Esophagus squamous epithelium (tissue), 5 donors: ENCODE data around the gene KLK12. TPM values are rescaled to one million over a fixed set of nuclear protein-coding genes. Genes with fewer than 3 reads are reported as not detected.

Experiments used
- DNase-seq: peaks from one replicate; lab custom pipeline; 2025; lab: John Stamatoyannopoulos, UW
- H3K27ac ChIP-seq, 4 donors: fragments of 200-600 bp; sonication (generic); one replicate each; pipeline ENCODE4 v1.5.1; 2016 to 2019; ENCODE audit warnings: mild to moderate bottlenecking in 1 of 4
- H3K27me3 ChIP-seq, 4 donors: fragments of 200-600 bp; sonication (generic); 1 replicate in 3 of 4; 2 replicates in 1 of 4; pipeline versions ENCODE4 v1.5.1 to v1.6.0; 2017 to 2021; ENCODE audit warnings: antibody characterized with exemption in 1 of 4
- H3K36me3 ChIP-seq, 3 donors: fragments of 200-600 bp; sonication (generic); one replicate each; pipeline ENCODE4 v1.5.1; 2016 to 2019
- H3K4me1 ChIP-seq, 3 donors: fragments of 200-600 bp; sonication (generic); one replicate each; pipeline ENCODE4 v1.5.1; 2017 to 2019
- H3K4me3 ChIP-seq, 4 donors: fragments of 200-600 bp; sonication (generic); 1 replicate in 3 of 4; 2 replicates in 1 of 4; pipeline ENCODE4 v1.5.1; 2016 to 2019; ENCODE audit warnings: mild to moderate bottlenecking in 2 of 4, moderate library complexity in 1 of 4
- H3K9me3 ChIP-seq, 3 donors: fragments of 200-600 bp; sonication (generic); one replicate each; pipeline ENCODE4 v1.5.1; 2016 to 2019
- CTCF ChIP-seq, 6 experiments: fragments of 450-650 bp in 4 of 6; fragments of 200-600 bp in 2 of 6; sonication (generic) in 2 of 6; IDR thresholded peaks; one replicate each; pipeline ENCODE4 v1.5.1; 2016 to 2019; ENCODE audit warnings: antibody characterized with exemption in 6 of 6, mild to moderate bottlenecking in 4 of 6, moderate library complexity in 4 of 6
- POLR2A ChIP-seq, 4 donors: fragments of 450-650 bp; IDR thresholded peaks; one replicate each; pipeline ENCODE4 v1.6.1; 2017; ENCODE audit warnings: antibody characterized with exemption in 4 of 4, mild to moderate bottlenecking in 4 of 4, moderate library complexity in 3 of 4
- WGBS, 2 donors: methylation state at CpG; one replicate each; pipeline ENCODE4 v1.1.5; 2018; 5-methylcytosine and 5-hydroxymethylcytosine counted together
- intact Hi-C: fragments of 100-400 bp; cut with DNase I; formaldehyde crosslinking; loops from one replicate; pipeline ENCODE4 v1.15.0; 2022
- total RNA-seq, 4 donors: library from RNA; depleted of rRNA; stranded (reverse); fragments of >200 nt; gene quantifications; one replicate each; pipeline ENCODE4 v1.1.0, GENCODE V29; 2016
- donor health status: DM: yes; HTN: yes; CAD: no.

Gene KLK12
- total RNA-seq, 4 donors from 2014 or later, result 16.2 to 231 (median 115) TPM

- 31 to 36% methylated on average over 8 to 16 of the region's 18 CpGs for WGBS, 2 donors
- no peaks in the 10 kb centered on the region for H3K9me3 ChIP-seq
Observed at GRCh38 chr19:51025809-51026553, 8.8 kb downstream of the KLK12 start.

GRCh38 chr19:51025401-51025800, 9.4 kb downstream of the KLK12 start:
- no peaks in the 10 kb centered on the region for H3K9me3 ChIP-seq
- H3K36me3 ChIP-seq, result peaks cover 0 to 24% (median 0%) of the 10 kb centered on the region in 3 donors
- intact Hi-C loops, result no loop called here
- no peak for DNase-seq
- H3K27ac ChIP-seq, result peak overlapping the region; percentile 89 to 95 (median 92)
- peak overlapping the region; percentile 42 to 64 (median 62) for H3K4me3 ChIP-seq
- WGBS, 2 donors, result 40% methylated on average over 2 of the region's 6 CpGs; no CpG with 5 or more reads in 1 of the 2 donors
- no peak for TF ChIP-seq POLR2A (IDR thresholded peaks at IDR 0.05)
- TF ChIP-seq CTCF (IDR thresholded peaks at IDR 0.05), result no peak
- H3K27me3 ChIP-seq, result peaks cover 0 to 70% (median 0%) of the 10 kb centered on the region in 4 donors
- peaks cover 7 to 68% (median 11%) of the 10 kb centered on the region in 3 donors for H3K4me1 ChIP-seq

More at GRCh38 chr19:51025809-51026553, 8.8 kb downstream of the KLK12 start:
- H3K27me3 ChIP-seq, result peaks cover 0 to 65% (median 0%) of the 10 kb centered on the region in 4 donors
- intact Hi-C loops, result no loop called here
- DNase-seq, result no peak
- H3K4me1 ChIP-seq, result peaks cover 7 to 62% (median 11%) of the 10 kb centered on the region in 3 donors
- peaks cover 0 to 24% (median 0%) of the 10 kb centered on the region in 3 donors for H3K36me3 ChIP-seq
- H3K4me3 ChIP-seq, result peak overlapping the region; percentile 42 to 64 (median 62)
- TF ChIP-seq CTCF (IDR thresholded peaks at IDR 0.05) (no peak), POLR2A (IDR thresholded peaks at IDR 0.05) (no peak)
- H3K27ac ChIP-seq, result peak overlapping the region; percentile 89 to 95 (median 92)

- Histone ChIP-seq H3K4me3 (peak overlapping the region; percentile 42 to 64 (median 62)), H3K36me3 (peaks cover 0 to 24% (median 0%) of the 10 kb centered on the region in 3 donors), H3K27me3 (peaks cover 0 to 73% (median 0%) of the 10 kb centered on the region in 4 donors), H3K27ac (peak overlapping the region; percentile 2 to 95 (median 92)), H3K9me3 (no peaks in the 10 kb centered on the region), H3K4me1 (peaks cover 10 to 73% (median 16%) of the 10 kb centered on the region in 3 donors)
- 48 to 53% methylated on average over 3 to 5 of the region's 5 CpGs for WGBS, 2 donors
- TF ChIP-seq POLR2A (IDR thresholded peaks at IDR 0.05) (no peak), CTCF (IDR thresholded peaks at IDR 0.05) (no peak)
- intact Hi-C loops, result loop anchor here (5.0 kb wide), 1 partner anchor 67 kb away; no protein-coding TSS in a partner anchor
- DNase-seq, result no peak
Observed at GRCh38 chr19:51024924-51025323, 9.9 kb downstream of the KLK12 start.

GRCh38 chr19:51023946-51024345, 10.9 kb downstream of the KLK12 start:
- no peak for DNase-seq
- Histone ChIP-seq H3K4me3 (no peak overlapping the region), H3K36me3 (peaks cover 0 to 24% (median 0%) of the 10 kb centered on the region in 3 donors), H3K27ac (peak overlapping the region in 1 of 4 donors; percentile 95), H3K27me3 (peaks cover 0 to 75% (median 0%) of the 10 kb centered on the region in 4 donors), H3K4me1 (peaks cover 16 to 83% (median 19%) of the 10 kb centered on the region in 3 donors), H3K9me3 (no peaks in the 10 kb centered on the region)
- intact Hi-C loops, result loop anchor here (5.0 kb wide), 1 partner anchor 68 kb away; no protein-coding TSS in a partner anchor
- WGBS, 2 donors, result 67 to 88% methylated on average over 9 of the region's 11 CpGs
- no peak for TF ChIP-seq POLR2A (IDR thresholded peaks at IDR 0.05)
- no peak for TF ChIP-seq CTCF (IDR thresholded peaks at IDR 0.05)

GRCh38 chr19:51022526-51022925, 12.3 kb downstream of the KLK12 start:
- TF ChIP-seq CTCF (IDR thresholded peaks at IDR 0.05) (no peak), POLR2A (IDR thresholded peaks at IDR 0.05) (no peak)
- no peak overlapping the region for H3K4me3 ChIP-seq
- peaks cover 0 to 86% (median 0%) of the 10 kb centered on the region in 4 donors for H3K27me3 ChIP-seq
- WGBS, 2 donors, result 66 to 68% methylated on average over 13 to 14 of the region's 14 CpGs
- peaks cover 0 to 24% (median 0%) of the 10 kb centered on the region in 3 donors for H3K36me3 ChIP-seq
- DNase-seq, result no peak
- H3K27ac ChIP-seq, result peak overlapping the region in 1 of 4 donors; percentile 2
- peaks cover 16 to 89% (median 19%) of the 10 kb centered on the region in 3 donors for H3K4me1 ChIP-seq
- no peaks in the 10 kb centered on the region for H3K9me3 ChIP-seq
- intact Hi-C loops, result loop anchor here (5.0 kb wide), 1 partner anchor 70 kb away; no protein-coding TSS in a partner anchor
